HT-29 (cell line): Measurements from ENCODE around the gene CDC45. TPM values are rescaled to one million over a fixed set of nuclear protein-coding genes. Genes with fewer than 3 reads are reported as not detected.

Experiments used
- DNase-seq: peaks from one replicate; pipeline ENCODE4 v3.0.0-alpha.2; 2015; ENCODE audit warnings: low spot score
- total RNA-seq: library from RNA; depleted of rRNA; stranded (reverse); fragments of >200 nt; shearing (Covaris generic); gene quantifications from 2 replicates; pipeline ENCODE4 v1.2.3, GENCODE V29; 2014

Gene CDC45
- total RNA-seq, 1 experiment from 2014 or later = 71.3 TPM

DNA sequence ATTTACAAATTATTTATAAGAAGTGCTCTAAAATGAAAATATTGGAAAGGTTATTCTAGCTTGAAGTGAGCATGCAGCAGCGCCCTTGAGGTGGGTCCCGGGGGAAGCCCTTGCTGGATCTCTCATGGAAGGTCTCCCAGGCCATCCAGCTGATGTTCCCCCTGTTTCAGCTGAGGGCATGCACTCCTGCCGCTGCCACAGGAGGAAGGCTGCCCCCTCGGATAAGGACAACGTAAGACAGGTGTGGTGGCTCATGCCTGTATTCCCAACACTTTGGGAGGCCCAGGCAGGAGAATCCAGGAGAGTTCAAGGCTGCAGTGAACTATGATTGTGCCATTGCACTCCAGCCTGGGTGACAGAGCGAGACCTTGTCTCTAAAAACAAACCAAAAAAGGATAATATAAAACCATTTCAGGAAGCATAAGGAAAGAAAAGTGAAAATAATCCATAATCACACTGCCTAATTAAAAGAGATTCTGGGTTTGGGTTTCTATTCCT, 15.0 kb downstream of the CDC45 start:
- no peak for DNase-seq

DNA sequence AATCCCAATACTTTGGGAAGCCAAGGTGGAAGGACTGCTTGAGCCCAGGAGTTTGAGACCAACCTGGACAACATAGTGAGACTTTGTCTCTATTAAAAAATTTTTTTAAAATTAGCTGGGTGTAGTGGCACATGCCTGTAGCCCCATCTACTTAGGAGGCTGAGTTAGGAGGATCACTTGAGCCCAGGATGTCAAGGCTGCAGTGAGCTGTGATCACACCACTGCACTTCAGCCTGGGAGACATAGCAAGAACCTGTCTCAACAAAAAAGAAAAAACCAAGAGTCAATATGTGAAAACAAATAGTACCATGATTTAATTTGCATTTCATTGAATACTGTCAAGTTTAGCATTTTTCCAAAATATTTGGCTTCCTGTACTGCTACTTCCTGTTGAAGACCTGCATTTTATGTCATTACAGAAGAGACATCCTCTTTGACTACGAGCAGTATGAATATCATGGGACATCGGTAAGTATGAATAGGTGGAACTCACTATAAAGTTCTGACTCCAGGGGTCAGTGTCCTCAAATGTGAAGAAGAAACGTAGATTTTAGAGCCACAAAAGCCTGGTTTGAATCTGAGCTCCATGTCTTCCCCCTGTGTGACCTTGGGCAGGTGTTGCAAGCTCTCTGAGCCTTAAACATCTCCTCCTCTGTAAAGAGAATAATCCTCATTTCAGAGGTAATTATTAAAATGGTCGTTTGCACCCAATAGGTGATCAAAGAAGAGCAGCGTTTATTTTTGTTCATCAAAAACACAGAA, 16.0 kb downstream of the CDC45 start:
- DNase-seq = peak; percentile 6

DNA sequence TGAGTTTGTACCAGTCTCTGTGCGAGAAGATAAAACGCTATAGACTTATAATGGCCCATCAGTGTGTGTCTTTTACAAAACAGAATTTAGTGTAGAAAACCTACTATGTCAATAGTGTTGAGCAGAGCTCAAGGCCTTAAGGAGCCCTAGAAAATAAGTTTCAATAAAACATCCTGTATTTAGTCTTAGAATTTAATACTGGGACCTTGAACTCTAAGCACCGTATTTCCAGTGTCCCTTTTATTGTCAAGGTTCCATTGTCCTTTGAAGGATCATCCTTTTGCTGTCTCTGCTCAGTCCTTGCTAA, 16.6 kb downstream of the CDC45 start:
- no peak for DNase-seq

DNA sequence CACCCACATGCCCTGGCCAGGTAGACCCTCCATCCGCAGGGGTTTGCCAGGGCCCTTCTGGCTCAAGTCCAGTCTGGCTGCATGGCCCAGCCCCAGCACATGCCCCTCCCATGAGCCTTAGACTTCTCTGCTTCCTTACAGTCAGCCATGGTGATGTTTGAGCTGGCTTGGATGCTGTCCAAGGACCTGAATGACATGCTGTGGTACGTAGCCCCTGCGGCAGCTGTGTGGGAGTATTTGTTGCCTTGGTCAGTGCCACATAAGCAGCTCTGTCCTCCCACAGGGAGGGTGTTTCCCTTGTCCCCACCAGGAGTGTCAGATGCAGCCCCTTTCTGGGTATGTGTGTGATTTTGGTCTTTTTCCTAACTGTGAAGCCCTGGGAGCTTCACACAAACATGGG, 17.5 kb downstream of the CDC45 start:
- DNase-seq = no peak

DNA sequence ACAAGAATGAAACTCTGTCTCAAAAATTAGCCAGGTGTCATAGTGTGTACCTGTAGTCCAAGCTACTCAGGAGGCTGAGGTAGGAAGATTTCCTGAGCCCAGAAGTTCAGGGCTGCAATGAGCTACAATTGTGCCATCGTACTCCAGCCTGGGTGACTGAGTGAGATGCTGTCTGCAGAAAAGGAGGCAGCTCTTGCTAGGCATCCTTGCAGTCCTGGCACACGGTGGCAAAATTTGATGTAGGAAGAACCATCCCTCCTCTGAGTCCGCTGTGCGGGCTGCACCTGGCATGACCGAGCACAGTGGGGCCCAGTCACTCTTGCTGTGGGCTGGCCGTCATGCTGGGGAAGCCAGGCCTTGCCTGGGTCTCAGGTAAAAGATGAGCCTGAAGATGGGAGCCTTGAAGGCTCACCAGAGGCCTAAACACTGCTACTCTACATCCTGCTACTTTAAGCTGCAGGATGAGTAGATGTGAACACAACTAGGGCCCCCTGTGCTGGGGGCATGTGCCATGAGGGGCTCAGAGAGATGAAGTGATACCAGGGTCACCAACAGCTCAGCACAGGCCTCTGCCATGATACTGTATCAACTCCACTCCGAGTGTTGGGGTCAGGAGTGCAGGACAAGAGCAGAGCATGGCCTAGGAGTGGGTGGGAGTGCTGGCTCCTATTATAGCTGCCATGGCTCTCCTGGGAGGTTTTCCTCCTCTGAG, 18.6 kb downstream of the CDC45 start:
- DNase-seq = no peak

DNA sequence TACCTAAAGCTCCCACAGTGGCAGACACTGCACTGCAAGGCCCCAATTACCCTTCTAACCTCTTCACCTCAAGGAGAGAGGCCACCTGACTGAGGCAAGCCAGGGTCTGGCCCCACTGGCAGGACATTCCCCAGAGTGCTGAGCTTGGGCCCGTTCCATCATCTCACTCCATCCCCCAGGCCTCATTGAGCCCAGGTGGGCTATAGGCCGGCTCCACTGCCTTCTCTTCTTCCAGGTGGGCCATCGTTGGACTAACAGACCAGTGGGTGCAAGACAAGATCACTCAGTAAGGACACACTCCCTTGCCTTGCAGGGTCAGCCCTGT, 19.1 kb downstream of the CDC45 start:
- DNase-seq = no peak

DNA sequence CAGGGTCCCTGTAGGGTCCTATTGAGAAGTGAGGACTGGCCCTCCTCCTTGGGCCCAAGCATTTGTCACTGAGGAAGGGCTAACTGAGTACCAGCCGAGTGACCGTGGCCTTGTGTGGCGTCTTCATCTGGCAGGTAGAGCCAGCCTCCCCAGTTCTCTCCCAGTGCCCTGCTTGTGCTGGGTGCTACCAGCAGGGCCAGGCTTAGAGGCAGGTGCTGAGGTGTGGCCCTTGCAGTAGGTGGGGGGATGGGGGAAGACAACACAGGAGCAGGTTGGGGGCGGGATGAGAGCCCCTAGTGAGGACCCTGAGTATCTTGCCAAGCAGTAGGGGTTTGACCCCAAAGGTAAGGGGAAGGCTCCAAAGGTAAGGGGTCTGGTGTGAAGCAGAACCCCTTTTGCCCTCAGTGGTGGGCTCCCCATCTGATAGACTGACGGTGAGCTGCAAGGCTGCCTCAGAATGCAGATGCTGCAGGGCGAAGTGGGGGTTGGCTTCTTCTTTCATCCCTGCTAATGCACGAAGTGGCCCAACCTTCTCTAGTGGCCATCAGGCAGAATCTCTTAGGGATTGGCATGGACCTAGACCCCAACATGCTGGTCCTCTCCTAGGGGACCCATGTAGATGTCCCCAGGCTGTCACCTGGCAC, 19.6 kb downstream of the CDC45 start:
- no peak for DNase-seq

DNA sequence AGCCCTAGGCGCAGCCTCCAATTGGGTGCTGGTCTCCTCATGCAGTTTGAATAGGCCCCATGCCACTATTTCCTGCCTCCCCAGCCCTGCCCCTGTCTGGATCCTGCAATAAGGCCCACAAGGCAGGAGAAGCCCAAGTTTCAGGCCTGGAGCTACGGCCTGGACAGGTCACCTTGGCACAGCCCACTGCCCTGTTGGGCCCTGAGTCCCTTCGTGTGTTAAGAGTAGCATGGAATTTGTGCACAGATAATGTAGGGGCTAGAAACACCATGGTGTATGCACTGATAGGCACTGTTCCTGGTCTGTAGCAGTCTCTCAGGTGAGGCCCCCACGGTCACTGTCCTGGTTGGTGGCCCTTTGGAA, 20.1 kb downstream of the CDC45 start:
- DNase-seq = no peak

DNA sequence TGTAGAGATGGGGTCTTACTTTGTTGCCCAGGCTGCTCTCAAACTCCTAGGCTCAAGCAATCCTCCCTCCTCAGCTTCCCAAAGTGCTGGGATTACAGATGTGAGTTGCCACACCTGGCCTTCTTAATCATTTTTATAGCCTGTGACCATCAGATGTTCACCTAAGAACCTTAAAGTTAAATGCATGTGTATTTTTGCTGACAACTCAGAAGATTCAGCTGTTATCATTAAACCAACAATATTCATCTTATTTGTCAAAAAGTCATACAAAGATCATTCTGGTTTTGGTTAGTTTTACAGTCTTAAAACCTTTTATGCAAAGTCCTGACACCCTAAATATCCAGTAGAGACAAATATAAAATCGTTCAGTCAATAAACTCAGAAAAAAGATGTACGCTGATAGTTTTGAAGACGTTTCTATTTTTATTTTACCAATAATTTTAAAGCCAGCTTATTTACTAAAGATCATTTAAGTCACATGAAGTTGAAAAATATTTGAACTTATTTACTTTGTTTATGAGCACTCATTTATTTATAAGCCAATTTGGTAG, 22.3 kb downstream of the CDC45 start:
- no peak for DNase-seq

DNA sequence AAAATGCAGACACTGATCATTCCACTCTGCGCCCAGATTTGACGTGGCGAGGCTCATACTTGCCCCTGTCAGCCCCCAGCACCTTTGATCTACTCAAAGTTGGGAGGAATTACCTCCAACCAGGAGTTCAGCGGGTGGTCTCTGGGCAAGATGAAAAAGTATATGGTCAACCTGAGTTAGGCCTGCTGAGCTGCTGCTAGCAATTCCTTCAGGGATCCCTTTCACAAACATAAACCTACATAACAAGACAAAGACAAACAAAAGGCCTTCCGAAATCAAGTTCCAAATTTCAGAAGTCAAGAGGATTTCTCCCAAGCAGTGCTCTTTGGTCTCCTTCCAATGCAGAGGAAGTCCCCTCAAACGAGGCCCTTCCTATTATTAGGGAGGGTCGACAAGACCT, 23.6 kb downstream of the CDC45 start:
- no peak for DNase-seq

DNA sequence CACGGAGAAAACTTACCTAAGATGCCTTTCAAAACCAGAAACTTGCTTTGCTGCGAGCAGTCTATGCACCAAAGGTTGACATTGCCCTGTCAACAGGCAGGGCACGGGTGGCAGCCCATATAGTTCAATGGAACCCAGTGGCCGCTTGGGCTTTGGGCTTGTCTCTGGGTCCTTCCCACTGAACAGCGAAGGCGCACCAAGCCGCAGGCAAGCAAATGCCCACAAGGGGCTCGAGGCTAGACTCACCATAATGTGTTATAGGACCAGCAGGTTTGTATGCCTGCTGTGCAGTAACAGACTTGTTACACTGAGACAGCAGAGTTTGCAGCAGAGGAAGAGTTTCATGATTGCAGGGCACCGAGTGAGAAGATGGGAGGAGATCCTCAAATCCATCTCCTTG, 24.1 kb downstream of the CDC45 start:
- DNase-seq = peak; percentile 16

DNA sequence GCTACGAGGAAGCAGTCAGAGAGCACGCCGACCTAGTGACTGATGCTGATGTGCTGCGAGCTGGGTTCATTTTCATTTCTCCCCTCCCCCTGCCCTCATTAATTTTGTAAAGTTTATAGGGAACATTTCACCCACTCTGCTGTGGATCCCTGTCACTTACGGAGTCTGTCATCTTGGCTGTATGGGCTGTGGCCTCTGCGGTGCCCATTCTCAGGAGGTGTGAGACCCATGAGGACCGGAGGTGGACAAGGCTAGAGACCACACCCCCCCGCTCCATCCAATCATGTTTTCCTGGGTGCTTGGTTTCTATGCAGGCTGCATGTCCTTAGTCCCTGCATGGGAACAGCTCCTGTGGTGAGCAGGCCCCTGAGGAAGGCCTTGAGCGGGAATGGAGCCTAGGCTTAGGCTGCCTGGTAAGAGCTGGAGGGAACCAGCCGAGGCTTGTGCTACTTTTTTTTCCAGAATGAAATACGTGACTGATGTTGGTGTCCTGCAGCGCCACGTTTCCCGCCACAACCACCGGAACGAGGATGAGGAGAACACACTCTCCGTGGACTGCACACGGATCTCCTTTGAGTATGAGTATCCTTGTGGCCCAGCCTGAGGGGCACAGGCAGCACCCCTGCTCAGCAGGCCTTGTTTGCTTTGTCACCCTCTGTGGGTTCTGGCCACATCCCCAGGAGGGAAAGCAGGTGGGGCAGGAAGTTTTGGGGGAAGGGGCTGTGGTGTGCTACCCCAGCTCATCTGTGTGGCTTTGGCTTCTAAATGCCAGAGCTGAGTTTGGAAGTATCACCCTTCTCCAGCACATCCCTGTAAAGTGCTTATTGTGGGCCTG, 25.4 kb downstream of the CDC45 start:
- no peak for DNase-seq

DNA sequence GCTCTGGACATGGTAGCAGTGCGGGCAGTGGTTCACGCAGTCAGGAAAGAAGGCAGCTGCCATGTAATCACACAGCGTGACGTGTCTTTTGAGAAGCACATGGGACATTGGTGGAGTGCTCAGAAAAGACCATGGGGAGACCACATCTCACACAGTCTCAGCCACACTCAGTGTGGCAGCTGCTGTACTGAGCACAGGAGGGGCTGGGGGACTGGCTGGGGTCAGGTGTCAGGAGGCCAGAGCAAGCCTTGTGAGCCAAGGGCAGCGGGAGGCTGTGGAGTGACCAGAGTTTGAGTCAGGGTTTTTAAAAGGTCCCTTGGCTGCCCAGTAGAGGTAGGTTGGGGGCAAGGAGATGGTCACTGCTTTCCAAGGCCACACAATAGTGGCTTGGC, 26.0 kb downstream of the CDC45 start:
- DNase-seq = no peak

DNA sequence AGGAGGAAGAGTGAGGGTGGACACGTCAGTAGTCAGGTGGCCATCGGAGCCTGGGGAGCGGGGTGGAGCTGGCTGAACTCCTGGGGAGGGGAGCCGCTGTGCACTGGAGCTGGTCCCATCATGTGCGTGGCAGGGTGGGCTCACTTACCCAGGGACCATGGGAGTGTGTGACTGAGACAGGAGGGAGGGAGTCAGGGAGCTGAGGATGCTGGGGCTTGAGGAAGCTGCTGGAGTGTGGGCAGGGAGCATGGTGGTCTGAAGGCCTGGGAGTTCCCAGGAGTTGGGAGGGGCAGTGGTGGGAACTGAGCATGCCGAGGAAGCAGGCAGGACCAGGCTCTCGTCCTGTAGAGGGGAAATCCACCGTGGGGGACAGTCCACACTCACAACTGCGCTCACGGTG, 26.5 kb downstream of the CDC45 start:
- no peak for DNase-seq

DNA sequence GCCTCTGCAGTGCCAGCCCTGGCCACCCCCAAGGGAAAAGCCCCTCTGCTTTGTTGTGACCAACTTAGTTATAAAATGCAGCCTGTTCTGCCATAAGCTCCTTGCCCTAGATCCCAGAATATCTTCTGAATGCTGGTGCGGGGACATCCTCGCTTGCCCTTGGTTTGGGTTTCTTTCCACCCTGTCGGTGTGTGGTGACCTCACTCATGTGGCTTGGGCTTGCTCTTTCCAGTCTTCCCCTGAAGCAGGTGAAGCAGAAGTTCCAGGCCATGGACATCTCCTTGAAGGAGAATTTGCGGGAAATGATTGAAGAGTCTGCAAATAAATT, 27.8 kb downstream of the CDC45 start:
- DNase-seq = no peak

DNA sequence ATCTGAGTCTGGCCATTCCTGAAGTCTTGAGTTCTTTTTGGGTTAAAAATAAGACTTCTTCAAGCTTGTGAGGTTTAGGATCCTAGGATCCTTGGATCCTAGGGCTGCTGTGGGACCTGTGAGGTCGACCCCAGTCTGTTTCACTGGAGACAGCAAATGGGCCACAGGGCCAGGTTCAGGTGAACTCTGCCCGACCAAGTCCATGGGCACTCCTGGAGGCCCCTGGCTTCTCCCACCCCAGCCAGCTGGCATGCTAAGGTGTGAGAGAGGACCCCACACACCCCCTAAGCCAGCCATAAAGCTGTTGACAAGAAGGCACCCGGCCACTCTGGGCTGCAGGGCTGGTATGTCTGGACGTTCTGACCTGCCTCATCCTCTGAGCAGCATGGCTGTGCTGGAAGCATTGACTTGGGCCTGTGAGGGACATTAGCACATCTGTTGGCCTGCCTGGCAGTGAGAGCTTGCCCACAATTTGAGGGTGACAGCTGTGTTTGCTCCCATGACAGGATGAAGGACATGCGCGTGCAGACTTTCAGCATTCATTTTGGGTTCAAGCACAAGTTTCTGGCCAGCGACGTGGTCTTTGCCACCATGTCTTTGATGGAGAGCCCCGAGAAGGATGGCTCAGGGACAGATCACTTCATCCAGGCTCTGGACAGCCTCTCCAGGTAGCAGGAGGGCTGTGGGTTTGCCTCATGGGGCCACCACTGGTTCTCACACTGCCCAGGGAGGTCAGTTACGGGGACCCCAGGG, 28.5 kb downstream of the CDC45 start:
- DNase-seq = no peak

DNA sequence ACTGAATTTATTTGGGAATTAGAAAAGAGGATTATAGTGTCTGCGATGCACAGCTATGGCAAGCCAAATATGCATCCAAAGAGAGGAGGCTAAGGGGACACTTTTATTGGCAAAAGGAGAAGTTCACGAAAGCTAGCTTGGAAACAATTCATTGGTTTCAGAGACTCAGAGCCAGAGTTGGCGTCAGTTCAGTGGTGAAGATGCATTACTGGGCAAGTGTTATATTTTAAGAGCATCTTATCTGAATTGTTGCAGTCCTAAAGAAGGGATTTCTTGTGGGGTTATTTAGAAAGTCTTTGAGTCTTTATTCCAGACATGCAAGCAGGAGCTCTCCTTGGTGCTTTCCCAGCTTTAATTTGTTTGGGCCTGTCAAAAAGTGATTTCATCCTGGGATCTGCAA, 29.5 kb downstream of the CDC45 start:
- DNase-seq = no peak

DNA sequence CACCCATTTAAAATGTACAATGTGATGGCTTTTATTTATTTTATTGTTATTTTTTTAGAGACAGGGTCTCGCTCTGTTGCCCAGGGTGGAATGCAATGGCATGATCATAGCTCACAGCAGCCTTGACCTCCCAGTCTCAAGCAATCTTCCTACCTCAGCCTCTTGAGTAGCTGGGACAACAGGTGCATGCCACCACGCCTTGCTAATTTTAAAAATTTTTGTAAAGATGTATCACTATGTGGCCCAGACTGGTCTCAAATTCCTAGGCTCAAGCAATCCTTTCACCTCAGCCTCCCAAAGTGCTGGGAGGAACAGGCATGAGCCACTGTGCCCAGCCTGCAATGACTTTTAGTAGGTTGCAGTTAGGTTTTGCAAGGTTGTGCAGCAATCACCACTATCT, 30.2 kb downstream of the CDC45 start:
- DNase-seq = no peak

DNA sequence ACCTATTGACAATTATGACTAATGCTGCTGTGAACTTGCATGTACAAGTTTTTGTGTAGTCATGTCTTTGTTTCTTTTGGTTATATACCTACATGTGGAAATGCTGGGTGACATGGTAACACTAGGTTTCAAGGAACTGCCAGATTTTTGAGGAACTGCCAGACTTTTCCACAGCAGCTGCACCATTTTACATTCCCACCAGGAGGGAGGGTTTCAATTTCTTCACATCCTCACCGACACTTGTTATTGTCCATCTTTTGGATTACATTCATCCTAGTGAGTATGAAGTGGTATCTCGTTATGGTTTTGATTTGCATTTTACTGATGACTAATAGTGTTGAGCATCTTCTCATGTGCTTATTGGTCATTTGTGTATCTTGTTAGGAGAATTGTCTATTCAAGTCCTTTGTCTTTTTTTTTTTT, 31.2 kb downstream of the CDC45 start:
- no peak for DNase-seq

DNA sequence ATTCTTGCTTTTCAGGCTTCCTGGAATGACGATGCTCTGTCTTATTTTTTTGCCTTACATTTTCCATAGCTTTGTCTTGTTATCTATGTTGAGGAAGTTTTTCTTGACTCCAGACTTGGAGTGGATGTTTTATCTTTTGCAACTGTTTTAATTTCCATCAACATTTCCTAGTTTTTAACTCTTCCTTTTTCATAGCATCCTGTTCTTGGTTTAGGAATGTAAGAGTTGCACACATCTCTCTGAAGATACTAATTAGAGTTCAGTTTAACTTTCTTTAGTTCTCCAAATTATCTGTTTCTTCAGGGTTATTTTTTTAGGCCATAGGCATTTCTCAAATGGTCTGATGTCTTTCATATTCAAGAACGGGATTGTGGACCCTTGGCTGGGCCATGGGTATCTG, 34.1 kb downstream of the CDC45 start:
- DNase-seq = no peak

DNA sequence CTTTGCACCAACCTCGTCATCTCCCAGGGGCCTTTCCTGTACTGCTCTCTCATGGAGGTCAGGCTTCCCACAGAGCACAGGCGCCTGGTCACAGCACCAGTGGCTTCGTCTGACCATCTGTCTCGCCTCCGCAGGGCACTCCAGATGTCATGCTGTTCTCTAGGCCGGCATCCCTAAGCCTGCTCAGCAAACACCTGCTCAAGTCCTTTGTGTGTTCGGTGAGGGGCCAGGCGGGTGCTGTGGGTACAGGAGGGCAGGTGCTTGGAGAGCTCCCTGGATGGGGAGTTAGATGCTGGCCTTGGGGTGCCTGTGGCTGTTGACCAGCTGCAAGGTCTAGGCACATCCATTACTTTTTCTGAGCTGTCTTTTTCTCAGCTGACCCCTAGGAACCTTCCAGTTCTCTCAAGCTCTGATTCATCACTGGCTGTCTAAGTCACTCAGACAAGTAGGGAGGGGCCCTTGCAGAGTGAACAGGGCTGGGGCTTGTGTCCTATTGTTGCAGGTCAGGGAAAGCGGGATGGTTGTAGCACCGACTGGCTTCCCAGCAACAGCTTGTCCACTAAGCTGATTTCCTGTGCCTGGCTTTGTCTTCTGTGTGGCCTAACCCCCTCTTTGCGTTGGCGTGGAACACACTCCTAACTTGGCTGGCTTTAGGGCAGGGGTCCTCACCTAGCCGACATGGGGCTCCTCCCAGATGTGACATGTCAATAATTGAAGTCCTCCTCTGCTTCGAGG, 35.3 kb downstream of the CDC45 start:
- DNase-seq = no peak
